GM12892 (cell line): ENCODE results near the gene USB1.

Experiments used
- POLR2AphosphoS5 ChIP-seq: IDR thresholded peaks from 2 replicates; pipeline ENCODE4 v1.6.1; 2011; ENCODE audit warnings: low read depth, low read length, control low read depth
- TAF1 ChIP-seq: IDR thresholded peaks from 2 replicates; pipeline ENCODE4 v1.6.1; 2011; ENCODE audit warnings: low read depth, mild to moderate bottlenecking, control low read depth, low read length, borderline replicate concordance

DNA sequence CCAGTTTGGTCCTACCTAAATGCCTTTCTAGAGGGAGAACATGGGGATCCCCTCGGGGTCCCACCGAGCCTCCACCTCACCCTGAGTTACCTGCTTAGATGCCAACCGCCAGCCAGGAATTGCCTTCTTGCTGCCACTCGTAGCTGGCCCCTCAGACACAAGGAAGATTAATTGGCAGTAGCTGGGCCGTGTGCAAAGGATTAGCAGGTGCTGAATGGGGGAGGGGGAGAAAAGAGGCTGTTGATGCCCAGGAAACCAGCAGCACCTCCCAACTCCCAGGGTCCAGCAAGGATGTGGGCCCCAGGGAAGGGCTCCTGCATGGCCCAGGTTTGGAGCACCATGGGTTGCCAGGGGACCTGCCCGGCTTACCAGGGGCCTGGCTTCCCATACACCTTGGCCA is 30.2 kb upstream of the USB1 start, which contains the start of gene CNGB1:
- no peak for TF ChIP-seq POLR2AphosphoS5
- no peak for TF ChIP-seq TAF1
